Neural progenitor cell (in vitro differentiated cells): ENCODE results near the gene CDH23.

Experiments
- CTCF ChIP-seq: fragments of 200-600 bp; sonication (generic); IDR thresholded peaks from 2 replicates; pipeline ENCODE4 v1.5.1; 2017; ENCODE audit warnings: antibody characterized with exemption, mild to moderate bottlenecking
- EZH2 ChIP-seq: fragments of 200-600 bp; sonication (generic); IDR thresholded peaks from 2 replicates; pipeline ENCODE4 v1.6.1; 2017; ENCODE audit warnings: antibody characterized with exemption, mild to moderate bottlenecking, moderate library complexity
- EZH2phosphoT487 ChIP-seq: fragments of 200-600 bp; sonication (generic); IDR thresholded peaks from 2 replicates; pipeline ENCODE4 v1.6.1; 2017; ENCODE audit warnings: antibody characterized with exemption

GRCh38 chr10:71695502-71696476 is 299.1 kb downstream of the CDH23 start:
- TF ChIP-seq CTCF = no peak
- no peak for TF ChIP-seq EZH2phosphoT487
- TF ChIP-seq EZH2 = no peak
